Mesenteric fat pad (tissue), 1 donor: Measurements from ENCODE around the gene IFNGR2. TPM values are rescaled to one million over a fixed set of nuclear protein-coding genes. Genes with fewer than 3 reads are reported as not detected.
"Not testable (repeated sequence)": the region's sequence is repeated elsewhere in the genome, so short reads cannot be mapped to it uniquely, and the experiment has no call there.

Experiments used
- DNase-seq: peaks from one replicate; pipeline ENCODE4 v3.0.0-alpha.2; 2020; ENCODE audit warnings: low spot score
- total RNA-seq: library from RNA; stranded (reverse); fragmentation: NEBNext Ultra II Directional; extraction: Animal tissue kit (Norgen Biotek cat#: 25700); gene quantifications from one replicate; pipeline ENCODE4 v1.2.1, GENCODE V29; 2021
- donor health status: DM: yes; HTN: yes; CAD: no.

The IFNGR2 gene
- total RNA-seq, 1 donor from 2014 or later = 150 TPM

GRCh38 chr21:33401630-33401992 lies 1.6 kb upstream of the IFNGR2 start:
- no peak for DNase-seq

GRCh38 chr21:33402001-33402979 lies 923 bp upstream of the IFNGR2 start:
- DNase-seq = no peak

GRCh38 chr21:33403786-33404585 lies 773 bp downstream of the IFNGR2 start:
- DNase-seq = no peak

DNA sequence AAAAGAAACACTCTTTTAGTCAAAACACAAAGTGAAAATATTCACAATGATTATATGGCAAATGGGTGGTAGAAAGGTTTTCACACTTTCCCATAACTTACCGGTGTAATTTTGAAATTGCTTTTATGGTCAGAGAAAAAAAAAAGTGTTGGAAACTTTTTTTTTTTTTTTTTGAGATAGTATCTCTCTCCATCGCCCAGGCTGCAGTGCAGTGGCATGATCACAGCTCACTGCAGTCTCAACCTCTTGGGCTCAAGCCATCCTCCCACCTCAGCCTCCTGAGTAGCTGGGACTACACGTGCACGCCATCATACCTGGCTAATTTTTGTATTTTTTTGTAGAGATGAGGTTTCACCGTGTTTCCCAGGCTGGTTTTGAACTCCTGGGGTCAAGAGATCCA lies 3.3 kb downstream of the IFNGR2 start:
- no peak for DNase-seq

GRCh38 chr21:33411949-33412430 lies 8.8 kb downstream of the IFNGR2 start:
- DNase-seq = no peak

- DNase-seq = not testable (repeated sequence)
Observed at GRCh38 chr21:33412439-33412831, 9.2 kb downstream of the IFNGR2 start.

GRCh38 chr21:33412832-33413519 lies 9.8 kb downstream of the IFNGR2 start:
- DNase-seq = no peak

DNA sequence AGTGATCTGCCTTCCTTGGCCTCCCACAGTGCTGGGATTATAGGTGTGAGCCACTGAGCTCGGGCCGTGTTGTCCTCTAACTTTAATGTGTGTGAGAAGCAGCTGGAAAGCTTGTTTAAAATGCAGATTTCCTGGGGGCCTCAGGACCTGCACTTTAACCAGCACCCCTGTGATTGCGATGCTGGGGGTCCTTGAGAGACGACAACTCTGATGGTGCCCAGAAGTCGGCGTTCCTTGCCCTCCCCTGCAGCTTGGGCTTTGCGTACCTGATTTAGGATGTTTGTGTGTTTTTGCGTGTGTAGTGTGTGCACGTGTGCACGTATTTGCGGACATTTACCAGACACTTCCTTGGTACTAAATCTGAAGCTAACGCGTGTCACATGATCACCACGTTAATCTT lies 10.9 kb downstream of the IFNGR2 start:
- DNase-seq = no peak

DNA sequence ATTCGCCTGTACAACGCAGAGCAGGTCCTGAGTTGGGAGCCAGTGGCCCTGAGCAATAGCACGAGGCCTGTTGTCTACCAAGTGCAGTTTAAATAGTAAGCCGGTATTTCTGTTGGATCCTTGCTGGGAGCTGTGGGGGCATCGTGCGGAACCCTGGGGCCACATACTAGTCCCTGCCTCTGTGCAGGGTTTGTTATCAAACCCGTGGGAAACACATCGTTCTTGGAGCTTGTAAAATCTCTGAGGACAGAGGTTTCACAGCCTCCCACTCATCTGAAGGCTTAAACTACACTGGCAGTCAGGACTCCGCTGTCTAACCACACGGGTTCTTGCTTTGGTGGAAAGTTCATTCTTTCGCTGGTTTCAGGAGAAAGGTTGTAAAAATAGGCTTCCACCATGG lies 11.7 kb downstream of the IFNGR2 start:
- no peak for DNase-seq

GRCh38 chr21:33418691-33419090 lies 15.5 kb downstream of the IFNGR2 start:
- no peak for DNase-seq

DNA sequence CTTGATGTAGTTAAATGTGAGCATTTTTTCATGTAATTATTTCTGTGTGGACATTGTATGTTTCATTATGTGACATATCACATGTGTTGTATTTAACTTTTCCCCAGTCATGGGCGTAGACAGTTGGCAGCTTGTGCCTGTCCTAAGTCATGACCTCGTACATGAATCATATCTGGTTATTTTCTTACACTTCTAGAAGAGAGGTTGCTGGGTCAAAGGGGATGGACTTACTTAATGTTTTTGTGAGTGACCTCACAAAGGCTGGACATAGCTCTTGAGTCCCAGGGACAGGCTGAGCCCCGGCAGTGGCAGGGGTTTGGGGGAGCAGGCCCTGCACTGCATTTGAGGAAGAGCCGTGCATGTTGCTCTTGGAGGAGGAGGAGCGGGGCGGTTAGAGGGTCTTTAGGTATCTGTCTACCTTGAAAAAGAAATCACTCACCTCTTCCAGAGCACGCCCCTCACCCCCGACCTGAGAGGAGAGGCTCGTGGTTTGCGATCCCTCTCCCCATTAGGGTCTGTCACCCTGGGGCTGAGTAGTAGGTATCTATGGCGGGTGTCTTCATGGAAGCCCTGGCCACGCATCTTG lies 16.4 kb downstream of the IFNGR2 start:
- DNase-seq = no peak

- DNase-seq = no peak
Observed at GRCh38 chr21:33421713-33422393, 18.6 kb downstream of the IFNGR2 start.

DNA sequence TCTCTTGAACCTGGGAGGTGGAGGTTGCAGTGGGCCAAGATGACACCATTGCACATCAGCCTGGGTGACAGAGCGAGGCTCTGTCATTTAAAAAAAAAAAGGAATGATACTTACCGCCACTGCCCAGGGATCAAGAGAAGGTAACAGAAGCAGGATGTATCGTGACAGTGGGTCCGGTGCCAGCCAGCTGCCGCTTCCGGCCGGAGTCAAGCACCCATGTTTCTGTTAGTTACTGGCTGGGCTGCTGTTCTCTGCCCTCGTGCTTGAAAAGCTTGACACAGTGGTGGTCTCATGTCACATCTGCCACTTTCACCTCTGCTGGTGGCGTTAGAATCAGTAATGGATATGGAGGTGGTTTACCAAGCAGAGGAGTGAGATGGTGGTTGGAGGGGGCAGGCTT lies 21.0 kb downstream of the IFNGR2 start:
- DNase-seq = no peak

DNA sequence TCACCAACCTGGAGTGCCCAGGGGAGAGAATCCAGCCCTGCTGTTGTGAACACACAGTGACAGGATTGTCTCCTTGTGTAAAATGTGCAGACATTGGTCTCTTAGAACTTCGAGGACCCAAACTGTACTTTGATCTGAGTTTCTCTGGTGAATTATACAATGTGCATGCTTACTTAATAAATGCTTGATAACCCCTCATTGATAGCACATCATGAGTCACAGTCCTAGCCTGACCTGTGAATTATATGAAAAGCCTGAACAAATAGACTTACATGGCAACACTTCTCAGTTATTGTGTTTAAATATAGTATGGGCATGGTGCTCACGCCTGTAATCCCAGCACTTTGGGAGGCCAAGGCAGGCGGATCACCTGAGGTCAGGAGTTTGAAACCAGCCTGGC lies 22.6 kb downstream of the IFNGR2 start:
- no peak for DNase-seq

DNA sequence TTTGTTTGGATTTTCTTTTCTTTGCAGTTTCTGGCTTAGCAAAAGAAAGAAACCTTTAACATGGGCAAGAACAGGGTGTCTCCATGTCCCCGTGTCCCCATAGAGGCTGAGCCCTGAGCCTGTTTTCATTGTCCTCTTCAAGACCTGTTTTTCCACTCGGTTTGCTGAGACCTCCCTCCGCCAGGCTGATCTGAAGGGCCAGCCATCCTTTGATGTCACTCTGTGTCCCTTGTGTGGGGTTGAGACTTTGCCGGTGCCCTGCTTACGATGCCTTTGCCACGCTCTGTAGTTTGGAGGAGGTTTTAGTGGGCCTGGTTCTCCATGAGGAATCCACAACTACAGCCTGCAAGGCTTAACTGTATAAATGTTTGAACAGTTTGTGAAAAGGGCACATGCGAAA lies 23.8 kb downstream of the IFNGR2 start:
- no peak for DNase-seq

- peak; percentile 74 for DNase-seq
Observed at GRCh38 chr21:33428669-33429068, 25.5 kb downstream of the IFNGR2 start.

- DNase-seq = no peak
Observed at GRCh38 chr21:33430858-33431257, 27.6 kb downstream of the IFNGR2 start.

- peak; percentile 11 for DNase-seq
Observed at GRCh38 chr21:33432496-33432895, 29.3 kb downstream of the IFNGR2 start.

GRCh38 chr21:33433001-33433400 lies 29.8 kb downstream of the IFNGR2 start:
- peak; percentile 67 for DNase-seq

DNA sequence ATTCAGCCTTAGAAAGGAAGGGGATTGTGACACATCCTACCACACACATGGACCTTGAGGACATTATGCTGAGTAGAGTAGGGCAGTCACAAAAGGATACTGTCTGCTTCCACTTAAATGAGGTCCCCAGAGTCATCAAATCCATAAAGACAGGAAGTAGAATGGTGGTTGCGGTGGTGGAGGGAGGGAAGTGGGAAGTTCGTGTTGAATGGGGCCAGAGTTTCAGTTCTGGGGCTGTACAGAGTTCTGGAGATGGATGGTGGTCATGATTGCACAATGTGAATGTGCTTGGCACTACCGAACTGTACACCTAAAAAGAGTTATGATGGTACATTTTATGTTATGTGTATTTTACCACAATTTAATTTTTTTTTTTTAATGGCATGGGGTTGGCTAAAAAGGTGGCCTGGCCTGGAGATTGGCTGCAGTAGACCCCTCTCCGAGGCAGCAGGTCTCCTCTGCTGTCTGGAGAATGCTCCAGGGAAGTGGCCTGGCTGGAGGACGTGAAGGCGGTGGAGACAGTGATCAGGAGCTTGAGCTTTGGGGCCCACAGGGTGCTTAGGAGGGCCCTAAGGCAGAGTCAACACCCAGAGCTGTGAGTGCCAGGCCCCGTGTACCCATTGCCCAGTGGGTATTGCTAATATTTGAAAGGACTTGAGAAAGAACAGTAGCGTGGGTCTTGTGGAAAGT lies 30.4 kb downstream of the IFNGR2 start:
- peak; percentile 67 for DNase-seq
